Skeletal muscle cell (primary cell): ENCODE data around the gene ARHGAP42.

Experiments used
- DNase-seq: peaks from one replicate; pipeline ENCODE4 v3.0.0-alpha.2; 2010; ENCODE audit warnings: low read depth
- H3K4me3 ChIP-seq: 2 replicates; pipeline ENCODE4 v1.5.1; 2011; ENCODE audit warnings: low read depth, mild to moderate bottlenecking, control low read depth, low read length, moderate library complexity

ARHGAP42 gene

DNA sequence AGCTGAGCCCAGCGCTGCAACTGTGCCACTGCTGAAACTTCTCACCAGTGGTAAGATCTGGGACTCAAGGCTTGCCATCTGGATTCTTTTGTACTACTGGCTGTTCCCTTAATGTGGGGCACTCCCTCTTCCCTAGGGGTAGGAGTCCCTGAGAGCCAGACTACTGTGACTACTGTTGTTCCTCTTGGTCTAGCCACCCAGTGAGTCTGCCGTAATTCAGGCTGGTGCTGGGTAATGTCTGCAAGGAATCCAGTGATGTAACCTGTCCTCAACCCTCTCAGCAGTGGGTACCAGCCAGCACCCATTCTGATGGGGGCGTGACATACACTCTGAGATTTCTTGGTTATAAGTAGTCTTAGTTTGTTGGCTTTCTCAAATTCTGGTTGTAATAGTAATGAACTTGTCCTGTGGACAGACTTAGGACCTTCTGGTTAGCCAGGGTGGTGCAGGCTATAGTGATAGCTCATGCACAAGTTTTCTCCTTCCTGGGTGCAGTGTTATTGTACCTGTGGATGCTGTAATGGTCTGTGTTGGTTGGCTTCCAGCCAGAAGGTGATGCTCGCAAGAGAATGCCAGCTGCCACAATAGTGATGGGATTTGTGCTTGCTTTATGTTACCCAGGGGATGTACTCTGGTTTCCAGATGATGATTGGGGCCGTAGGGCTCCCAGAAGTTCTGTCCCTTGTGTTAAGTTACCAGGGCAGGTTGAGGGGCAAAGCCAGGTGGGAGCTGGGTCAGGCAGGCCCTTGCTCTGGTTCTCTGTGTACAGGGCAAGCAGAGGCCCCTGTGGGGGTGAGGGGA, 65.5 kb downstream of the ARHGAP42 start:
- no peak overlapping the region for H3K4me3 ChIP-seq
- DNase-seq = no peak

DNA sequence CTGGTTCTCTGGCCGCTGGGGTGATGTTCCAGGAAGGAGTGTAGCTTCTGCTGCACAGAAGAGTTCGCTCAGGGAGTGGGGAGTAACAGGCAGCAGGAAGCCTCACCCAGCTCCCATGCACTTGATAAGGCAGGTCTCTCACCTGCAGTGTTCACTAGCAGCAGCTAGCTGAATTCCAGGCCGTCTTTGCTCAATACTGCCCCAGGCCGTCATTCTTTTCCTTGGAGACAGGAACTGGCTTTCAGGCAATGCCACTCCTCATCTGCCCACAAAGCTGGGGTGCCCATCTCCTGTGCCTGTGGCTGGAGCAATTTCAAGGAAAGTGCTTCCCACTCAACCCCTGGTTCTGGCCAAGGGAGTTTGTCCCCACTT, 66.1 kb downstream of the ARHGAP42 start:
- H3K4me3 ChIP-seq = no peak overlapping the region
- DNase-seq = no peak

DNA sequence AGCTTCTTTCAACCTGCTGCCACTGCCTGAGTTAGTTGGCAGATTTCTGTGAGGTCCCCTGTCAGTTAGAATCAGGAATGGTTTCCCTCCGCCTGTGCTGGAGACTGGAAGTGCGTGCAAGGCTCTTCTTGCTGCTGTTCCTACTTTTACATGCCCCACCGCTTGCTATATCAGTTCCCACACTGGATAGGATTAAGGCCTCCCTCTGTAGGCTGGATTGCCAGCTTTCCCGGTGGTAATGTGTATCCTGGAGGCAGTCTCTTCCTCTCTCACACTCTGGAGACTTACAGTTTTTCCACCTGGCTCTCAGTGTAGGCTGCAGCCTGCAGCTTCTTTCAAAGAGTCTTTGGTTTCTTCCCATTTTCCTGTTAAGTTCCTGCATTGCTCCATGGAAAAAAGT, 66.5 kb downstream of the ARHGAP42 start:
- no peak overlapping the region for H3K4me3 ChIP-seq
- no peak for DNase-seq

DNA sequence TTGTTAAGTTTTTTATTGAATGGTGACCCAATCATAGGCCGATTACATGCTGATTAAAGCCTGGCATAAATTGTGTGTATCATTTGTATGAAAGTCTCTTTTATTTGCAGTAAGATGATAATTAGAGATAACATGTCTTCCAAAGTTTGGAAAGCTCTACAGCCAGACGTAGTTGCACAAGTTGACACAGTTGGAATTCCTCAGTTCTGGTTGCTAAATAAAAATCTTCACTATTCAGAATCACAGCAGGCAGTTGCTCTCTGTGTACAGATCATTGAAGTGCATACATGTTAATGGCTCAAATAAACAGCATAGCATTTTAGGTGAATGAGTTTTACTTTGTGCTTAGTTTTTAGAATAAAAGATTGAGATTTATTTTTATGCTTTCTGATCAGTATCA, 69.5 kb downstream of the ARHGAP42 start:
- no peak for DNase-seq
- H3K4me3 ChIP-seq = no peak overlapping the region

DNA sequence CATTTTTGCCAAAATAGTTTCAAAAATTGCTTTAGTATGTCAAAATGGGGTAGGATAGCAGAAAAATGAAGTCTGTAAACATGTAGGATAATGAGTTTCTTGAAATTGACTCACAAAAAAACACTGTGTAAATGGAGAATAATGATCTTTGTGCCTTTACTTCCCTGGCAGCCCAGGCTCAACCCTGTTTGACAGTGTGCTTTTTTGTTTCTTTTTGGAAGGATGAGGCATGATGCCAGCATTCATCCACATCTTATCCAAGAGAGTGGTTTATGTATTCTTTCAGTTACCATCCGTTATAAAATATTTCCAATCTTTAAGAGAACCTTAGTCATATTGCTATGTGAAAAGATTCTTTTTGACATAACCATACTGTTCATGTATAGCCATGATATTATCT, 70.6 kb downstream of the ARHGAP42 start:
- no peak for DNase-seq
- H3K4me3 ChIP-seq = no peak overlapping the region

DNA sequence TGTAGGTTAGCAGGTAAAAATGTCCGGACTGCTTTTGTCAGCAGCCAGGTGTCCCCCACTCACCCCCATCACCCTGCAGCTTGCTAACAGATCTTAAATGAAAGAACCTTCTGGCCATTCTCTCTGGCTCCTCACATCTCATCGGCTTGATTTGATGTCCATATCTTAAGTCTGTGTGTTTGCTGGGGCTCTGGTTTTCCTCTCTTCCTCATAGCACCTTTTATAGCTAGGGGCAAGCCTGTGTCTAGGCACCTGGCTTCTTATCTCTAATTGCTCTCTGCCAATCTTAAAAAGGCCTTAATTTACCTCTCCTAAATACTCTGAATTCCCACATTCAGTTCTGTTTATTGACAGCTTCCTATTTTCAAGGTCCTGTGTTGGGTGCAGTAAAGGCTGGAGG, 72.0 kb downstream of the ARHGAP42 start:
- DNase-seq = no peak
- H3K4me3 ChIP-seq = no peak overlapping the region

DNA sequence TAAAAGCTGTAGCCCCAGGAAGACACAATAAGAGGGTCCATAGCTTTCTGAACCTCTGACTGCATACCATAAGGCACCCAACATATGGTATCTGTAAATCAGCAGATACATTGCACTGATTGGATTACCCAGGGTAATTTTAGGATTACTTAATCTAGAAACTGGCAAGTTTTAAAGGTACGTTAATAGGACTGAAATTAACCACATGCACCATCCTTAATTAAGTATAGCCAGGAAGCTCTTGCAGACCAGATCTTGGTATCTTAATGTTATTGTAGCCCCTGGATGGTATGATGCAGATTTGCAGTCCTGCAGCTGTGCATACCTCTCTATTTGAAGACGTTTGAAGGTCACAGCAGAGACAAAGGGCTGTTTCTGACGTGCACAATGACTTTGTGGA, 72.8 kb downstream of the ARHGAP42 start:
- no peak overlapping the region for H3K4me3 ChIP-seq
- no peak for DNase-seq

DNA sequence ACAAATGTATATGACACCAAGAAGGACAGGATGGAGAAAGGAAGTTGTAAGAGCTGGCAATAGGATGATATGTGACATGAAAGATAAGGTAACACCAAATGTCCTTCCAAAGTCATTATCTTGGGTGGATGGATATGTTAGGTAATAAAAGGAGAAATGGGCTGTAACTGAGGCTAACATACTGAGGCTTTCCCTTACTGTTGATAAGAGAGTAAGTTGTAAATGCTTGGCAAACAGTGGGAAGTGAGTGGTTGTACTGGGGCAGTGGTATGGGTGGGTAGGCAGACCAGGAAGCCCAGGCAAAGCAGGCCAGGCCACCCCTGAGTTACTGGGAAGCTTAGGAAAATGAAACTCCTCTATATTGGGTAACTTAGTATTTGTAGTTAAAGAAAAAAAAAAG, 73.7 kb downstream of the ARHGAP42 start:
- H3K4me3 ChIP-seq = no peak overlapping the region
- DNase-seq = no peak

DNA sequence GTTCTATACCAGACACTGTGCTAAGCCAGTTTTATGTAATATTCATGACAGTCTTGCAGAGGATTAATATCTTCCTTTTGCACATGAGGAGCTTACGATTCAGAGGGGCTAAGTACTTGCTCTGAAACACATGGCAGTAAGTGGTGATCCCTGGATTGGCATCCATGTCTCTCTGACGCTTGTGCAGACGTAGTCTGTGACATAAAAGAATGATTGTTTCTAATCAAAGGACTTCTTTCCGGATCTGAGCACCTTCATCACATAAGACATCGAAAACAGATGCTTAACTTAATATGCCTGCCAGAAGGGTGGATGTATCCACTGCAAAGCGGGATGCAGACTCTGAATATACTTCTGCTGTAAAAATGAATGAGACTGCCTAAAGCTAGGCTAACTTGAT, 74.8 kb downstream of the ARHGAP42 start:
- no peak for DNase-seq
- no peak overlapping the region for H3K4me3 ChIP-seq

DNA sequence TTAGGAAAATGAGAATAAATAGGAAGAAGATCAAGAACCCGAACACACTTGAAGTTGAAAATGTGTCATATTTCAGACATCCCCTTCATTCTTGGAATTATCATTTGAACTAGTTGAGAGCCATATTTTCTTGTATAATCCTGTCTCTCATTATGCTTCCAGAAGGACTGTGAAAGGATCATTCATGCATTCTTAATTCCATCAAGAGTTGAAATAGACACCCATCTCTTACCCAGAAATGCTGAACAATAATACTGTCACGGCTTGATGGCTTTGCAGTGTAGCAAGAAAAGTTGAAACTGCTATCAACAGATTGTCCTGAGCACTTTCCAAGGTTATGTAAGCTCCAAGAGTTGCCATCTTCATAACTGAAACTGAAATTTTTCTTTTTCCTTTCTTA, 79.7 kb downstream of the ARHGAP42 start:
- no peak for DNase-seq
- H3K4me3 ChIP-seq = no peak overlapping the region

DNA sequence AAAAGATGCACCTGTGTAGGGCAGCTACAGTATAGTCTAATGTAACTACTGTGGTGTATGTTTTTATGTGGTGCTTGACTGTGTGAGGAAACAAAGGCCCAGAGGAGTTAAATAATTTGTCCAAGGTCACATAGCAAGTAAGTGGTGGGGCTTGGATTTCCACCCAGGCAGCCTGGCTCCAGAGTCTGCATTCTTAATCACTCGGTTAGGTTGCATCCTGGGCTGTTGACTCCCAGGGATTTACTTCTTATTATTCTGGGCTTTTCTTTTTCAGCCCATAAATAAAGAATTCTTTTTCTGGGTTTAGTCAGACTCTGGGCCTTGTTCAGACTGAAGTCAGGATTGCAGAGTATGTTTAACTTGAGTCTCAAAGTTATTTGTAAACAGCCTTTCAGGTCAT, 82.1 kb downstream of the ARHGAP42 start:
- DNase-seq = no peak
- no peak overlapping the region for H3K4me3 ChIP-seq

DNA sequence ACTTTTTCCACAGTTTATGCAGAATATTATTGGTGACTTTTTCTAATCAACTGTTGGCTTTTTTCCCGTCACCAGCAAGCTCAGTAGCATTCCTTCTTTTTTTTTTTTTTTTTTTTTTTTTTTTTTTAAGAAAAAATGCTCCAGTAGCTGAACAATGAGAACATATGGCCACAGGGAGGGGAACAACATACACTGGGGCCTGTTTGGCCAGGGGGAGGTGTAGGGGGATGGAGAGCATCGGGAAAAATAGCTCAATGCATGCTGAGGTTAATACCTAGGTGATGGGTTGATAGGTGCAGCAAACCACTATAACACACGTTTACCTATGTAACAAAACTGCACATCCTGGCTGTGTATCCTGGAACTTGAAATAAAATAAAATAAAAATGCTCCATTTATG, 82.5 kb downstream of the ARHGAP42 start:
- no peak for DNase-seq
- no peak overlapping the region for H3K4me3 ChIP-seq

DNA sequence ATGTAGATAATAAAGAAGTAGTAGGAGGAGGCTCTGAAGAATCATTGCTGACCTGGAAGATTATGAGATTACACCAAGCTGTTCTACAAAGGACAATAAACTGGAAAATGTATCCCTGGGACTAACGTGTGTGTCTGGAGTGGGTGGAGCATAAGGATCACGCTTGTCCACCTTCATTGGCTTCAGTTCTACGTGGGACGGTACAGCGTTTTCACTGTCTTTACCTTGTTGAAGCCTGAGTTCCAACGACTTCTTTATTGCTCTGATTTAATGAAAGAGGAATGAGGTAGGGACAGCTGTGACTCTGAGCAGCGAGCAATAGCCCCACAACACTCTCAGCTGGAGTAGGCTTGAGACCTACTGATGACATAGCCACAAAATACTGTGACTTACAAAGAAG, 87.0 kb downstream of the ARHGAP42 start:
- DNase-seq = no peak
- no peak overlapping the region for H3K4me3 ChIP-seq

DNA sequence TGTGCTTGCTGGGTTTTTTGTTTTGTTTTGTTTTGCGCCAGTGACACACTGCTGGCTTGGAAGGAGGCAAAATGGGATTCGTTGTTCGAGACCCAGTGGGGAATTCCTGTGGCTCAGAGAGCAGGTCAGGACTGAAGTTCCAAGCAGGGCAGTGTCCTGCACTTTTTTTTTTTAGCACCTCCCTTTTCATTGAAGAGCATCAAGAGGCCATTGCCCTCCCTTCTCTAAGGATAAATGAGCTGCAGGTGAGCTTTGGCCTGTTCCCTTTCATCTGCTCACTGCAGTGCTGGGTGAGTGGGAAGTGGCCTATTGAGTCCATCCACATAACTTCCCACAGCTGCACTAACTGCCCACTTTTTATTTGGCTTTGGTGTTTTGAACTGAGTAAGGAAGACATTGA, 87.8 kb downstream of the ARHGAP42 start:
- DNase-seq = no peak

DNA sequence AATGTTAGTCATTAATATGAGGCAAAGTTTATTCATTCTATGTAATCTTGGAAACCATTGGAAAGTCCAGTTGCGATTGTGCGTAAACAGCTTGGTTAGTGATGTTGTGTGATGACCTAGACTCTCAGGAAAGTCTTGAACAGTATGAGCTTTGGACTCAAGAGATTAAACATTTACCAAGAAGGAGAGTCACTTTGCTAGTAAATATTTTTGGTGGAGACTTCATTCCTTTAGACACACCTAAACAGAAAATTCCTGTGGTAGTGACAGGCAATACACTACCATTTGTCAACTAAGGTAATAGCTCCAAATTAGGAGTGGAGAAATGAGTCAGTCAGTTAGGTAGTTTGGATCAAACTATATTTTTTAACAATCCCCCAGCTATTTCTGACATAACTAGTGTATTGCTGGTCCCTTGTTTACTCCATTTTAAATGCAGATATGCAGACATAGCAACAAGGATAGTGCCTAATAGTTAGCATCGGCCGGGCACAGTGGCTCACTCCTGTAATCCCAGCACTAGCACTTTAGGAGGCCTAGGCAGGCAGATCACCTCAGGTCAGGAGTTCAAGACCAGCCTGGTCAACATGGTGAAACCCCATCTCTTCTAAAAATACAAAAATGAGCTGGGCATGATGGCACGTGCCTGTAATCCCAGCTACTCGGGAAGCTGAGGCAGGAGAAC, 89.3 kb downstream of the ARHGAP42 start:
- DNase-seq = no peak
- no peak overlapping the region for H3K4me3 ChIP-seq

More for the DNA sequence above, 87.8 kb downstream of the ARHGAP42 start:
- no peak overlapping the region for H3K4me3 ChIP-seq

DNA sequence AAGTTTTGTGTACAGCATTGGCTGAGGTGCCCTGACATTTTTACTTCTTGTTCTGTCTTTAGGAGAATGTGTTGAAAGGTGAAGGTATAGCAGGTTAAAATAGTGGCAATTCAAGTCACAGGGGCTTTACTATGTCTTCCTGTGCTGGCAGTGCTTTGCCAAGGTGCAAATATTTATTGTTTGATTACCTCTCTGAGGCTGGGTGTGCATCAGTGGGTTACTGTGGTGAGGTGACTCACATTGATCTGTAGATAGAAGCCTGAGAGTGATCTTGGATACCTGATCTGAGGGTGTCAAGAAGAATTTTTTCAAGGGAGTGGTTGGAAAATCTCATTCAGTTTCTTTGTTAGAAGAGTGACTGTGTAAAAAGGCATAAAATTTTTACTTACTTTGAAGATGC, 90.0 kb downstream of the ARHGAP42 start:
- no peak for DNase-seq
- no peak overlapping the region for H3K4me3 ChIP-seq

DNA sequence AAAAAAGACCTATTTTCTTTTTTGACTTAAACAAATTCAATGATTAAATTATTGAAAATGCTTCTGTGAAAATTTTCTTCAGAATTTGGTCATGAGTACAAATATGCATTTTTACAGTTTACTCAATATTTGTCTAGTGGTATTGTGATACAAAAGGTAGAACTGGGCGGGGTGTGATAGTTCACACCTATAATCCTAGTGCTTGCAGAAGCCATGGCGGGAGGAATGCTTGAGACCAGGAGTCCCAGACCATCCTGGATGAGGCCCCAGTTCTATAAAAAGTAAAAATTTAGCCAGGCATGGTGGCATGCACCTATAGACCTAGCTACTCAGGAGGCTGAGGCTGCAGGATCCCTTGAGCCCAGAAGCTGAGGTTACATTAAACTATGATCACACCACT, 90.6 kb downstream of the ARHGAP42 start:
- H3K4me3 ChIP-seq = no peak overlapping the region
- no peak for DNase-seq

DNA sequence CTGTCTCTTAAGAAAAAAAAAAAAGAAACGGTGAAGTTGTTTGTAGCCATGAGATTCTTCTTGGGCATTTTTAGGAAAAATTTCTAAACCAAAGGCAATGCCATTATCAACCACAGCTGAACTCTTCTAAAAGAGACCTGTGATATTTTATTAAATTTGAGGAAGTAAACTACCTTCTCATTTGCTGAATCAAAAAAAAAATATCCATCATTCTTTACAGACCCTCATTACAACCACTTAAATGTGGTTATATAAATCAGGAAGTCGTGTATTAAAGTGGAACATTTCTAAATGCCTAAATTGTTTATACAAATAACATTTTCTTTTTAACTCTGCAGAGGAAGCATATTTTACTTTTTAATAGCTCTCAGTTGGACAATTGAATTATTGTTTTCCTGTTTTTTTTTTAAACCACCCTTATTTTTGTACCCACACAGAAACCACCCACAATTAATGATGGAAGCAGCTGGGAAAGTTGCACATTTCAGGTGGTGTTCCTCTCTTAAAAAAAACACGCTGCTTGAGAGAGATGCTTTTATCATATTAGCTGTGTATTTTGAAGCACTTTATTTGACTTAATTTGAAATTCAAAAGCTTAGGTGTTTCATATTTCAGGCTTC, 91.2 kb downstream of the ARHGAP42 start:
- no peak overlapping the region for H3K4me3 ChIP-seq
- no peak for DNase-seq

DNA sequence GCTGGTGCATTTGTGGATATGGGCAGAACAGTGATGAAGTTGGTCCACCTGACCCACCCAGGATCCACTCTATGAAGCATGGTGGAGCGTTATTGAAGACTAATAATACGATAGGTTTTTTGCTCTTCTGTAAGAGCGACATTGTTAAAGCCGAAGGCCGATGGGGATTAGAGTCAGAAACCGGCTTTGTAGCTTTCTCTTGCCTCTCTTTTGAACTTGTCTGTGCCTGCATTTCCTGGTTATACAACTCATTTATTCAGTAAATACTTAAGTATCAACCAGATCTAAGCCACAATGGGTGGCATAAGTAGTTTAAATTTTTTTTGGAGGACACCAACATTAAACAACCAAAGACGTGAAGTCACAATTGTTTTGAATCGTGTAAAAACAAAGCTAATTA, 93.4 kb downstream of the ARHGAP42 start:
- DNase-seq = no peak
- no peak overlapping the region for H3K4me3 ChIP-seq

DNA sequence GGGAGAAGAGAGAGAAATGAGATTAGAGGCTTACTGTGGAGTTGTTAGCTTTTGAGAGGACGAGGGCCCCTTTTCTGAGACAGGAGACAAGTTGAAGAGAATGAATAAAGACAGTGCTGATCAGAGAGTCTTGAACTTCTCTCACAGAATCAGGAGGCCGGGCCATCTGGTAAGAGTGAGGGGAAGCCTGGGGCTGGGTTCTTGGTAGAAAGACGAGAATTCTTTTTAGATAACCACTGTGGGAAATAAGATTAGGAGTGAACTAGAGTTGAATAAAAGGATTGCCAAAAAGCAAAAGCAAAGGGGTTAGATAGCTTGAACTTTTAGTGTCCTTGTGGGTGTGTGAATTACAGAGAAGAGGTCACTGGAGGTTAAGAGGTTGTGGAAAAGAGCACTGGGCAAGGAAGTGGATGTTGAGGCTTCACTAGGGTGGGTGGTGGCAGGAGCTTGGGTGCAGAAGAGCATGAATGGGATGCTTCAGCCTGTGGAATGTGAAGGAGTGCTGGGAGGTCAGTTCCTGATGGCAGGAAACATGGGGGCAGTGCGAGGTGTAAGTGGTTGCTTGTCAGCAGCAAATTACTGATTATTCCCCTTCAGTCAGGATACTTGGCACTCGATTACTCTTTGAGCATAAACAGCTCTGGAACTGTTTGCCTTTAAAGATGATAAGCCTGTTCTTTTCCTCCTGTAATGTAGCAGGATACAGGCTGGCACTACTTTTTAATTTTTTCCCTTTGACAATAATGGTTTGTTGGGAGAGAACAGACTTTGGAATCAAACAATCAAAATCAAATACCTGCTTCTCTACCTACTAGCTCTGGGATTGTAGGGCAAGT, 98.3 kb downstream of the ARHGAP42 start:
- H3K4me3 ChIP-seq = no peak overlapping the region
- no peak for DNase-seq
